ENCODE data around the gene NPLOC4. TPM values are rescaled to one million over a fixed set of nuclear protein-coding genes. Genes with fewer than 3 reads are reported as not detected.

The NPLOC4 gene
- total and polyA plus RNA-seq, 4 donors = 26.7 to 94.3 (median 70.6) TPM

DNA sequence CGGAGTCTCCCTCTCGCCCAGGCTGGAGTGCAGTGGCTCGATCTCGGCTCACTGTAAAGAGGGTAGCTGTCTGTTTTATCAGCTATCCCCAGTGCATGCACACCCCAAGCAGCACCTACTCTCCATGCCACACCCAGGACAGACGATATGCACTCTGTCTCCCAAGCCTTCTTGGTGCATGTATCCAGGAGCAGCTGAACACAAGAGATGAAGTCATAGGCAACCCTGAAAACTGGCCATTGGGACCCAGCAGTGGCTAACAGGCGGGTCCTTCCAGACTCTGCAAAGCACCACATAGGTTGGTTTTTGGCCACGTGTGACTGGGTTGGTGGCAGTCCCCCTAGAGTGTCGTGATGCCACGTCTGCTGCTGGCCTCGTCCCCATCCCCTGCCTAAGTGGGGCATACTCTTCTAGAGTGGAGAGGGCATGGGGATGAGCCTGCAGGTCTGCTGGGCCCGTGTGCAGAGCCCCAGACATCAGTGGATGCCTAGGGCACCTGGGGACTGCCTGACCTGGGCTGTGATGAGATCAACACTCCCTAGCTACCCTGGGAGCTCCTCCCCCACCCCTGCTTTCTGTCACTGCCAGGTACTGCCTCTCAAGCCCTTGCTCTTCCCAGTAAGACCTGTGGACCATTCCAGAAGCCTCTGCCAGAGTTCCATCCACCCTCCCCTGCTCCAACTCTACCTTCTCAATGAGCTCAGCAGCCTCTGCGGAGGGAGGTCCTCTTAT lies 10.1 kb upstream of the NPLOC4 start:
- Histone ChIP-seq H3K9me3 (ENCODE audit: control insufficient read depth, low read length) (peaks cover 2% of the 10 kb centered on the region), H3K4me3 (ENCODE audit: low read length in 2 of 2) (no peak overlapping the region), H3K27me3 (ENCODE audit: control insufficient read depth in 1 of 2, insufficient read depth in 2 of 2, low read length in 1 of 2) (no peaks in the 10 kb centered on the region), H3K4me1 (ENCODE audit: control insufficient read depth in 1 of 2, insufficient read depth in 2 of 2, low read length in 2 of 2) (no peaks in the 10 kb centered on the region), H3K27ac (ENCODE audit: low read depth in 1 of 2, low read length in 2 of 2) (no peak overlapping the region), H3K36me3 (ENCODE audit: control insufficient read depth in 1 of 2, insufficient read depth in 2 of 2, low read length in 1 of 2) (no peaks in the 10 kb centered on the region)
- WGBS, 2 donors = 58 to 67% methylated on average over 12 of the region's 12 CpGs
- no peak for ATAC-seq (ENCODE audit: low FRiP score)
- intact Hi-C loops (cut with DNase I) = no loop called here
- no peak for DNase-seq

DNA sequence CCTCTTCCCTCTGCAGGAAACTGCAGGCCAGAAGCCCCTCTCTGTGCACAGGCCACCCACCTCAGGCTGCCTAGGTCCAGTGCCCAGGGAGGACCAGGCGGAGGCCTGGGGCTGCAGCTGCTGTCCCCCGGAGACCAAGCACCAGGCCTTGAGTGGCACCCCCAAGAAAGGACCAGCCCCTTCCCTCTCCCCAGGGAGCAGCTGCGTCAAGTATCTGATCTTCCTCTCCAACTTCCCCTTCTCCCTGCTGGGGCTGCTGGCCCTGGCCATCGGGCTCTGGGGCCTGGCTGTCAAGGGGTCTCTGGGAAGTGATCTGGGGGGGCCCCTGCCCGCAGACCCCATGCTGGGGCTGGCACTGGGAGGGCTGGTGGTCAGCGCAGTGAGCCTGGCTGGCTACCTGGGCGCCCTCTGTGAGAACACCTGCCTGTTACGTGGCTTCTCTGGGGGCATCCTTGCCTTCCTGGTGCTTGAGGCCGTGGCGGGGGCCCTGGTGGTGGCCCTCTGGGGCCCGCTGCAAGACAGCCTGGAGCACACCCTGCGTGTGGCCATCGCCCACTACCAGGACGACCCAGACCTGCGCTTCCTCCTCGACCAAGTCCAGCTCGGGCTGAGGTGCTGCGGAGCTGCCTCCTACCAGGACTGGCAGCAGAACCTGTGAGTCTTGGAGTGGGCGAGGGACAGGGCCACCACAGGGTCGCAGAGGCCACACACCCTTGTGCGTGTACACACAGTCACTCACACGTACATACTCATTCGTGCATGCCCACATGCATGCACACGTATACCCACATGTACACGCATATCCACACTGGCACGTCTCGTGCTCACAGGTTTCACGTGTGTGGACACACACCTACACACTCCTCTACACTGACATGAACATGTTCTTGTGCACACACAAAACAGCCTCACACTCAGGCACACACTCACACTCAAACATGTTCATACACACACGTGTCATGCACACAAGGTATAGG lies 8.4 kb upstream of the NPLOC4 start:
- Histone ChIP-seq H3K27me3 (ENCODE audit: control insufficient read depth in 1 of 2, insufficient read depth in 2 of 2, low read length in 1 of 2) (no peaks in the 10 kb centered on the region), H3K4me3 (ENCODE audit: low read length in 2 of 2) (no peak overlapping the region), H3K9me3 (ENCODE audit: control insufficient read depth, low read length) (peaks cover 2% of the 10 kb centered on the region), H3K27ac (ENCODE audit: low read depth in 1 of 2, low read length in 2 of 2) (no peak overlapping the region), H3K4me1 (ENCODE audit: control insufficient read depth in 1 of 2, insufficient read depth in 2 of 2, low read length in 2 of 2) (no peaks in the 10 kb centered on the region), H3K36me3 (ENCODE audit: control insufficient read depth in 1 of 2, insufficient read depth in 2 of 2, low read length in 1 of 2) (no peaks in the 10 kb centered on the region)
- intact Hi-C loops (cut with DNase I) = no loop called here
- WGBS, 2 donors = 86 to 88% methylated on average over 28 to 29 of the region's 29 CpGs
- DNase-seq (no peak), ATAC-seq (ENCODE audit: low FRiP score) (no peak)

DNA sequence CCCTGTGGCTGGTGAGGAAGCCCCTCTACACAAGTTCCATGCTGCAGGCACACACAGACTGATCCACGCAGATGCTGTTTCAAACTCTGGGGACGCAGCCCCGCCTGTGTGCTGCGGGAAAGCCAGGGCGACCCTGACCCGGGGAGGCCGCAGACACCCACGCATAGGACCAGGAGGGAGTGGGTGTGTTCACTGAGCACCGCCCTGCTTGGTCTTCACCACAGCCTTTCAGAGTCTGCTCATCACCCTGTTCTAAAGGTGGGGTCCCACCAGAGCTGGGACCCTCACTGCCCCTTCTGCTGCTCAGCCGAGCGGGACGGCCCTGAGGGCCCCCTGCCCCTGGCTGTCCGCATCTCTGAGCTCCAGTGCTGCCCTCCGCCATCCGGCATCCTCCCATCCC lies 7.6 kb upstream of the NPLOC4 start:
- Histone ChIP-seq H3K4me1 (ENCODE audit: control insufficient read depth in 1 of 2, insufficient read depth in 2 of 2, low read length in 2 of 2) (no peaks in the 10 kb centered on the region), H3K4me3 (ENCODE audit: low read length in 2 of 2) (no peak overlapping the region), H3K36me3 (ENCODE audit: control insufficient read depth in 1 of 2, insufficient read depth in 2 of 2, low read length in 1 of 2) (no peaks in the 10 kb centered on the region), H3K27ac (ENCODE audit: low read depth in 1 of 2, low read length in 2 of 2) (no peak overlapping the region), H3K9me3 (ENCODE audit: control insufficient read depth, low read length) (peaks cover 2% of the 10 kb centered on the region), H3K27me3 (ENCODE audit: control insufficient read depth in 1 of 2, insufficient read depth in 2 of 2, low read length in 1 of 2) (no peaks in the 10 kb centered on the region)
- intact Hi-C loops (cut with DNase I) = no loop called here
- no peak for ATAC-seq (ENCODE audit: low FRiP score)
- DNase-seq = no peak
- 93 to 96% methylated on average over 15 of the region's 15 CpGs for WGBS, 2 donors

DNA sequence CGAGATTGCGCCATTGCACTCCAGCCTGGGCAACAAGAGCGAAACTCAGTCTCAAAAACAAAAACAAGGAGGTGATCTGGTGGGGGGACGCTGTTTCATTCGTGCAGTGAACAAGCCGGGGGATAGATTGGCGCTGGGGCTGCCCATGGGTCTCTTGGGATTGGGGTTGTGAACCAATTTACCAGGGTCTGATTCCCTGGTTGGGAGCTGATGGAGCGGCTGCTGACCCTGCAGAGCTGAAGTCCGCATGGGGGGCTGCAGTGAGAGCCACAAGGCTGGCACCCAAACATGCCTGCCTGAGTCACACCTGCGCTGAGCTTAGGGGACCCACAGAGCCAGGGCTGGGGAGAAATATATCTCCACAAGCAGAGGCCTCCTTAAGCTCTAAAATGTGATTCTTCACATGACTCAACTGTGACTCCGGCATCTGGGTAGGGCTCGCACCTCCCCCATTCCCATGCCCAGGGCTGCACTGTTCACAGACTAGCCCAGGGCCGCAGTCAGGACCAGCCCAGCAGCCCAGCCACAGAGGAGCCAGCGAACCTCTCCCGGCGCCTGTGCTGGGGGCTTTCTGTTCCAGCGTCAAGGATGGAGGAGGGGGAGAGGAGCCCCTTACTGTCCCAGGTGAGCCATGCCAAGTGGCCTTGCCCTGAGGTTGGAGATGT lies 5.0 kb upstream of the NPLOC4 start:
- intact Hi-C loops (cut with DNase I) = no loop called here
- no peak overlapping the region for H3K4me3 ChIP-seq (ENCODE audit: low read length in 2 of 2)
- no peaks in the 10 kb centered on the region for H3K27me3 ChIP-seq (ENCODE audit: control insufficient read depth in 1 of 2, insufficient read depth in 2 of 2, low read length in 1 of 2)
- H3K4me1 ChIP-seq (ENCODE audit: control insufficient read depth in 1 of 2, insufficient read depth in 2 of 2, low read length in 2 of 2) = no peaks in the 10 kb centered on the region
- H3K36me3 ChIP-seq (ENCODE audit: control insufficient read depth in 1 of 2, insufficient read depth in 2 of 2, low read length in 1 of 2) = no peaks in the 10 kb centered on the region
- no peak overlapping the region for H3K27ac ChIP-seq (ENCODE audit: low read depth in 1 of 2, low read length in 2 of 2)
- no peaks in the 10 kb centered on the region for H3K9me3 ChIP-seq (ENCODE audit: control insufficient read depth, low read length)
- DNase-seq (no peak), ATAC-seq (ENCODE audit: low FRiP score) (no peak)
- WGBS, 2 donors = 92 to 93% methylated on average over 16 to 17 of the region's 17 CpGs

DNA sequence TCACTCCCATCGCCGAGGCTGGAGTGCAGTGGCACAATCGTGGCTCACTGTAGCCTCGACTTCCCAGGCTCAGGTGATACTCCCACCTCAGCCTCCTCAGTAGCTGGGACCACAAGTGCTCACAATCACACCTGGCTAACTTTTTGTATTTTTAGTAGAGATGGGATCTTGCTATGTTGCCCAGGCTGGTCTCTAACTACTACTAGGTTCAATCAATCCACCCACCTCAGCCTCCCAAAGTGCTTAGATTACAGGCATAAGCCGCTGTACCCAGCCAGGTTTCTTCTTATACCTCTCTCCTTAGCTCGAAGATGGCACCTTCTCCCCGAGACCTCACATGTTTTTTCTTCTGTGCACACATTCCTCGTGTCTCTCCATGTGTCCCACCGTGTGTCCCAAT lies 3.1 kb upstream of the NPLOC4 start:
- WGBS, 2 donors = 89 to 92% methylated on average over 9 of the region's 9 CpGs
- no peak for DNase-seq
- no peaks in the 10 kb centered on the region for H3K36me3 ChIP-seq (ENCODE audit: control insufficient read depth in 1 of 2, insufficient read depth in 2 of 2, low read length in 1 of 2)
- intact Hi-C loops (cut with DNase I) = no loop called here
- H3K4me3 ChIP-seq (ENCODE audit: low read length in 2 of 2) = no peak overlapping the region
- no peak overlapping the region for H3K27ac ChIP-seq (ENCODE audit: low read depth in 1 of 2, low read length in 2 of 2)
- H3K4me1 ChIP-seq (ENCODE audit: control insufficient read depth in 1 of 2, insufficient read depth in 2 of 2, low read length in 2 of 2) = peaks cover 0 to 2% of the 10 kb centered on the region in 2 donors
- no peak for ATAC-seq (ENCODE audit: low FRiP score)
- no peaks in the 10 kb centered on the region for H3K9me3 ChIP-seq (ENCODE audit: control insufficient read depth, low read length)
- no peaks in the 10 kb centered on the region for H3K27me3 ChIP-seq (ENCODE audit: control insufficient read depth in 1 of 2, insufficient read depth in 2 of 2, low read length in 1 of 2)

DNA sequence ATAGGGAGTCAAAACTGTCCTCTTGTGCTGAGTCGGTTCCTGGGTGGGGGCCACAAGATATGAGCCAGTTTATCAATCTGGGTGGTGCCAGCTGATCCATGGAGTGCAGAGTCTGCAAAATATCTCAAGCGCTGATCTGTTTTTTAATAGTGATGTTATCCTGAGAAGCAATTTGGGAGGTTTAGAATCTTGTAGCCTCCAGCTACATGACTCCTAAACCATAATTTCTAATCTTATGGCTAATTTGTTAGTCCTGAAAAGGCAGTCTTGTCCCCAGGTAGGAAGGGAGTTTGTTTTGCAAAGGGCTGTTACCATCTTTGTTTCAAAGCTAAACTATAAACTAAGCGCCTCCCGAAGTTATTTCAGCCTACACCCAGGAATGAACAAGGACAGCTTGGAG lies 1.8 kb upstream of the NPLOC4 start:
- Histone ChIP-seq H3K27me3 (ENCODE audit: control insufficient read depth in 1 of 2, insufficient read depth in 2 of 2, low read length in 1 of 2) (no peaks in the 10 kb centered on the region), H3K4me1 (ENCODE audit: control insufficient read depth in 1 of 2, insufficient read depth in 2 of 2, low read length in 2 of 2) (peaks cover 0 to 2% of the 10 kb centered on the region in 2 donors), H3K27ac (ENCODE audit: low read depth in 1 of 2, low read length in 2 of 2) (no peak overlapping the region), H3K36me3 (ENCODE audit: control insufficient read depth in 1 of 2, insufficient read depth in 2 of 2, low read length in 1 of 2) (no peaks in the 10 kb centered on the region), H3K4me3 (ENCODE audit: low read length in 2 of 2) (no peak overlapping the region), H3K9me3 (ENCODE audit: control insufficient read depth, low read length) (no peaks in the 10 kb centered on the region)
- no peak for ATAC-seq (ENCODE audit: low FRiP score)
- intact Hi-C loops (cut with DNase I) = no loop called here
- DNase-seq = no peak
- WGBS, 2 donors = 83 to 84% methylated on average over 4 of the region's 4 CpGs

DNA sequence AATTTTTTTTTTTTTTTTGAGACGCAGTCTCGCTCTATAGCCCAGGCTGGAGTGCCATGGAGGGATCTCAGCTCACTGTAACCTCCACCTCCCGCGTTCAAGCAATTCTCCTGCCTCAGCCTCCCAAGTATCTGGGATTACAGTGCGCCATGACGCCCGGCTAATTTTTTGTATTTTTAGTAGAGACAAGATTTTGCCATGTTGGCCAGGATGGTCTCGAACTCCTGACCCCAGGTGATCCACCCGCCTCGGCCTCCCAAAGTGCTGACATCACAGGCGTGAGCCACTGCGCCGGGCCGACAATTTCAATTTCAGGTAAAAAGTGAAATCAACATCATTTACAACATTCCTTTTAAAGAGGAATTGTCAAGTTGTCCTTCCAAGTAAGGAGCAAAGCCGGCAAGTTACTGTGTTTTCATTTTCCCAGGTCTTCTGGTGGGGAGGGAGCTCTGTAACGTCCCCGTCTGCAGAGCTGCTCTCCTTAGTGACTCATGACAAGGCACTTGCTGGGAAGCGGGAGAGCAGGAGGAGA lies 873 bp downstream of the NPLOC4 start:
- WGBS, 2 donors = 30 to 36% methylated on average over 18 of the region's 18 CpGs

DNA sequence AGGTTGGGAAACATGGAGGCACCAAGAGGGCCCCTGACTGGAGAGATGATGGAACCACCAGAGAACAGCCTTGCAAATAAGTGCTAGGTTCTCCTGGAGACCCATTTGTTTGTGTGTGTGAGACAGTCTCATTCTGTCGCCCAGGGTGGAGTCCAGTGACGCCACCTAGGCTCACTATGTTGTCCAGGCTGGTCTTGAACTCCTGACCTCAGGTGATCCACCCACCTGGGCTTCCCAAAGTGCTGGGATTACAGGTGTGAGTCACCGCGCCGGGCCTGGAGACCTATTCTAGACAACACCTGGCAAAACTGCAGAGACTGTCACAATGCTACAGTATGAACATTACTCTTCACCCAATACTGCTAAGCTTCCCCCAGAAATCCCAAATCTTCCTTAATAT lies 1.5 kb downstream of the NPLOC4 start:
- peak overlapping the region in 1 of 2 donors; percentile 99 for H3K4me3 ChIP-seq (ENCODE audit: low read length in 2 of 2)
- WGBS, 2 donors = 85 to 89% methylated on average over 5 of the region's 5 CpGs
- H3K27ac ChIP-seq (ENCODE audit: low read depth in 1 of 2, low read length in 2 of 2) = no peak overlapping the region
- no peak for ATAC-seq (ENCODE audit: low FRiP score)
- H3K4me1 ChIP-seq (ENCODE audit: control insufficient read depth in 1 of 2, insufficient read depth in 2 of 2, low read length in 2 of 2) = peaks cover 0 to 2% of the 10 kb centered on the region in 2 donors
- peaks cover 0 to 2% of the 10 kb centered on the region in 2 donors for H3K36me3 ChIP-seq (ENCODE audit: control insufficient read depth in 1 of 2, insufficient read depth in 2 of 2, low read length in 1 of 2)
- no peaks in the 10 kb centered on the region for H3K9me3 ChIP-seq (ENCODE audit: control insufficient read depth, low read length)
- no peaks in the 10 kb centered on the region for H3K27me3 ChIP-seq (ENCODE audit: control insufficient read depth in 1 of 2, insufficient read depth in 2 of 2, low read length in 1 of 2)
- intact Hi-C loops (cut with DNase I) = no loop called here
- DNase-seq = no peak

More for the DNA sequence above, 873 bp downstream of the NPLOC4 start:
- peak overlapping the region; percentile 51 to 99 for H3K4me3 ChIP-seq (ENCODE audit: low read length in 2 of 2)
- no peak for ATAC-seq (ENCODE audit: low FRiP score)
- peak overlapping the region in 1 of 2 donors; percentile 61 for H3K27ac ChIP-seq (ENCODE audit: low read depth in 1 of 2, low read length in 2 of 2)
- no peaks in the 10 kb centered on the region for H3K27me3 ChIP-seq (ENCODE audit: control insufficient read depth in 1 of 2, insufficient read depth in 2 of 2, low read length in 1 of 2)
- intact Hi-C loops (cut with DNase I) = no loop called here
- no peaks in the 10 kb centered on the region for H3K9me3 ChIP-seq (ENCODE audit: control insufficient read depth, low read length)
- peaks cover 0 to 2% of the 10 kb centered on the region in 2 donors for H3K36me3 ChIP-seq (ENCODE audit: control insufficient read depth in 1 of 2, insufficient read depth in 2 of 2, low read length in 1 of 2)
- no peak for DNase-seq
- H3K4me1 ChIP-seq (ENCODE audit: control insufficient read depth in 1 of 2, insufficient read depth in 2 of 2, low read length in 2 of 2) = peaks cover 0 to 2% of the 10 kb centered on the region in 2 donors

All from aorta (tissue), 5 donors.